ENCODE results near the gene CEP41. TPM values are rescaled to one million over a fixed set of nuclear protein-coding genes. Genes with fewer than 3 reads are reported as not detected.

The CEP41 gene
- total RNA-seq, 1 experiment from 2014 or later, result 7.1 TPM

GRCh38 chr7:130346177-130346905, 94.5 kb downstream of the CEP41 start:
- ChIA-PET POLR2A (interaction anchor here (0.5 kb wide), 1 partner anchor 10 kb away, joined by 3 read pairs; no protein-coding TSS in a partner anchor), CTCF (interaction anchor here (1.5 kb wide), 1 partner anchor 35 kb away, joined by 4 read pairs; no protein-coding TSS in a partner anchor)
- H3K36me3 Mint-ChIP-seq, result no peaks in the 10 kb centered on the region
- H3K27ac Mint-ChIP-seq, result no peak overlapping the region
- ATAC-seq (no peak), DNase-seq (ENCODE audit: low spot score) (no peak)
- H3K27me3 Mint-ChIP-seq (ENCODE audit: low read depth), result no peaks in the 10 kb centered on the region; the same call in 1 of the 2 replicates
- TF ChIP-seq SMAD3 (CRISPR knock-in tag; IDR thresholded peaks at IDR 0.05; ENCODE audit: borderline replicate concordance), result no peak
- TF ChIP-seq JAZF1 (CRISPR knock-in tag; IDR thresholded peaks at IDR 0.05), result no peak
- TF ChIP-seq, protein P1, sequence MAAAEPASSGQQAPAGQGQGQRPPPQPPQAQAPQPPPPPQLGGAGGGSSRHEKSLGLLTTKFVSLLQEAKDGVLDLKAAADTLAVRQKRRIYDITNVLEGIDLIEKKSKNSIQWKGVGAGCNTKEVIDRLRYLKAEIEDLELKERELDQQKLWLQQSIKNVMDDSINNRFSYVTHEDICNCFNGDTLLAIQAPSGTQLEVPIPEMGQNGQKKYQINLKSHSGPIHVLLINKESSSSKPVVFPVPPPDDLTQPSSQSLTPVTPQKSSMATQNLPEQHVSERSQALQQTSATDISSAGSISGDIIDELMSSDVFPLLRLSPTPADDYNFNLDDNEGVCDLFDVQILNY (CRISPR knock-in tag; IDR thresholded peaks at IDR 0.05), result no peak
- TF ChIP-seq ATF1 (CRISPR knock-in tag; IDR thresholded peaks at IDR 0.05), result no peak
- H3K4me3 Mint-ChIP-seq, result no peak overlapping the region
- H3K9me3 Mint-ChIP-seq, result no peaks in the 10 kb centered on the region
- peaks cover 31% of the 10 kb centered on the region for H3K4me1 Mint-ChIP-seq

DNA sequence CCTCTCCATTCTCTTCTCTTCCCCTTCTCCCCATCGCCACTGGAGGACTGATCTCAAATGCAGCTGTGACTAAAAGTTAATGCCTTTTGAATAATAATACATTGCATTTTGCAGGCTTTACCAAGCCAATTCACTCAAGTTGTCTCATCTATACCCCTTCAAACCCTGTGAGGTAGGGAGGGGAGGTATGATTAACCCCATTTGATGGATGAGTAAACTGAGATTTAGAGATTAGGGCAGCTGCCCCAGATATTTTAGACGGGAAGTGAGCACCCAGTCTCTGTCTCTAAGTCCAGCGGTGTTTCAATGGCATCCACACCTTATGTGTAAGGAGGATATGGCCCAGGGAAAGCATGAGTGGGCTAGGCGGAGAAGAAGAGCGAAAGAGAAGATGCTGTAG, 95.1 kb downstream of the CEP41 start:
- H3K4me1 Mint-ChIP-seq, result peaks cover 25% of the 10 kb centered on the region
- ATAC-seq (no peak), DNase-seq (ENCODE audit: low spot score) (no peak)
- no peaks in the 10 kb centered on the region for H3K9me3 Mint-ChIP-seq
- no peaks in the 10 kb centered on the region; the same call in 1 of the 2 replicates for H3K27me3 Mint-ChIP-seq (ENCODE audit: low read depth)
- ChIA-PET POLR2A (interaction anchor here (0.5 kb wide), 1 partner anchor 10 kb away, joined by 3 read pairs; no protein-coding TSS in a partner anchor), CTCF (interaction anchor here (0.6 to 1.5 kb wide), 2 partner anchors 36 to 72 kb away, joined by 3 to 4 read pairs; no protein-coding TSS in a partner anchor)
- no peaks in the 10 kb centered on the region for H3K36me3 Mint-ChIP-seq
- TF ChIP-seq SP1 (CRISPR knock-in tag; conservative IDR thresholded peaks at IDR 0.05), result no peak
- TF ChIP-seq GTF2I (CRISPR knock-in tag; conservative IDR thresholded peaks at IDR 0.05), result peak; percentile 73; the same call in 1 of the 2 replicates
- H3K27ac Mint-ChIP-seq, result no peak overlapping the region
- H3K4me3 Mint-ChIP-seq, result peak overlapping the region; percentile 16; the same call in 1 of the 2 replicates

GRCh38 chr7:130345136-130345535, 95.7 kb downstream of the CEP41 start:
- Mint-ChIP-seq H3K4me3 (peak overlapping the region; percentile 16; the same call in 1 of the 2 replicates), H3K27me3 (ENCODE audit: low read depth) (no peaks in the 10 kb centered on the region; the same call in 1 of the 2 replicates), H3K9me3 (no peaks in the 10 kb centered on the region), H3K36me3 (no peaks in the 10 kb centered on the region), H3K4me1 (peaks cover 21% of the 10 kb centered on the region), H3K27ac (no peak overlapping the region)
- DNase-seq (ENCODE audit: low spot score) (no peak), ATAC-seq (peak; percentile 46)
- POLR2A ChIA-PET, result no interaction called here
- CTCF ChIA-PET, result interaction anchor here (0.6 to 1.5 kb wide), 2 partner anchors 37 to 72 kb away, joined by 3 to 4 read pairs; no protein-coding TSS in a partner anchor
- TF ChIP-seq ZNF138 (CRISPR knock-in tag; conservative IDR thresholded peaks at IDR 0.05) (no peak), ZNF671 (CRISPR knock-in tag; IDR thresholded peaks at IDR 0.05) (no peak), ELF4 (CRISPR knock-in tag; IDR thresholded peaks at IDR 0.05; ENCODE audit: low read depth) (no peak), HMGA2 (CRISPR knock-in tag; IDR thresholded peaks at IDR 0.05) (no peak), ETV6 (CRISPR knock-in tag; IDR thresholded peaks at IDR 0.05) (no peak; the same call in 1 of the 2 replicates), TEAD4 (CRISPR knock-in tag; IDR thresholded peaks at IDR 0.05) (no peak), NR3C1 (CRISPR knock-in tag; conservative IDR thresholded peaks at IDR 0.05; ENCODE audit: low read depth) (no peak), ATF6 (CRISPR knock-in tag; IDR thresholded peaks at IDR 0.05) (no peak), E2F1 (CRISPR knock-in tag; IDR thresholded peaks at IDR 0.05) (no peak), TEAD1 (CRISPR knock-in tag; IDR thresholded peaks at IDR 0.05) (no peak), NFYB (CRISPR knock-in tag; conservative IDR thresholded peaks at IDR 0.05; ENCODE audit: low read depth) (no peak), CREB1 (CRISPR knock-in tag; IDR thresholded peaks at IDR 0.05) (no peak)
- TF ChIP-seq, protein P2, sequence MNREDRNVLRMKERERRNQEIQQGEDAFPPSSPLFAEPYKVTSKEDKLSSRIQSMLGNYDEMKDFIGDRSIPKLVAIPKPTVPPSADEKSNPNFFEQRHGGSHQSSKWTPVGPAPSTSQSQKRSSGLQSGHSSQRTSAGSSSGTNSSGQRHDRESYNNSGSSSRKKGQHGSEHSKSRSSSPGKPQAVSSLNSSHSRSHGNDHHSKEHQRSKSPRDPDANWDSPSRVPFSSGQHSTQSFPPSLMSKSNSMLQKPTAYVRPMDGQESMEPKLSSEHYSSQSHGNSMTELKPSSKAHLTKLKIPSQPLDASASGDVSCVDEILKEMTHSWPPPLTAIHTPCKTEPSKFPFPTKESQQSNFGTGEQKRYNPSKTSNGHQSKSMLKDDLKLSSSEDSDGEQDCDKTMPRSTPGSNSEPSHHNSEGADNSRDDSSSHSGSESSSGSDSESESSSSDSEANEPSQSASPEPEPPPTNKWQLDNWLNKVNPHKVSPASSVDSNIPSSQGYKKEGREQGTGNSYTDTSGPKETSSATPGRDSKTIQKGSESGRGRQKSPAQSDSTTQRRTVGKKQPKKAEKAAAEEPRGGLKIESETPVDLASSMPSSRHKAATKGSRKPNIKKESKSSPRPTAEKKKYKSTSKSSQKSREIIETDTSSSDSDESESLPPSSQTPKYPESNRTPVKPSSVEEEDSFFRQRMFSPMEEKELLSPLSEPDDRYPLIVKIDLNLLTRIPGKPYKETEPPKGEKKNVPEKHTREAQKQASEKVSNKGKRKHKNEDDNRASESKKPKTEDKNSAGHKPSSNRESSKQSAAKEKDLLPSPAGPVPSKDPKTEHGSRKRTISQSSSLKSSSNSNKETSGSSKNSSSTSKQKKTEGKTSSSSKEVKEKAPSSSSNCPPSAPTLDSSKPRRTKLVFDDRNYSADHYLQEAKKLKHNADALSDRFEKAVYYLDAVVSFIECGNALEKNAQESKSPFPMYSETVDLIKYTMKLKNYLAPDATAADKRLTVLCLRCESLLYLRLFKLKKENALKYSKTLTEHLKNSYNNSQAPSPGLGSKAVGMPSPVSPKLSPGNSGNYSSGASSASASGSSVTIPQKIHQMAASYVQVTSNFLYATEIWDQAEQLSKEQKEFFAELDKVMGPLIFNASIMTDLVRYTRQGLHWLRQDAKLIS (CRISPR knock-in tag; IDR thresholded peaks at IDR 0.05; ENCODE audit: borderline replicate concordance), result no peak
- TF ChIP-seq, protein P3, sequence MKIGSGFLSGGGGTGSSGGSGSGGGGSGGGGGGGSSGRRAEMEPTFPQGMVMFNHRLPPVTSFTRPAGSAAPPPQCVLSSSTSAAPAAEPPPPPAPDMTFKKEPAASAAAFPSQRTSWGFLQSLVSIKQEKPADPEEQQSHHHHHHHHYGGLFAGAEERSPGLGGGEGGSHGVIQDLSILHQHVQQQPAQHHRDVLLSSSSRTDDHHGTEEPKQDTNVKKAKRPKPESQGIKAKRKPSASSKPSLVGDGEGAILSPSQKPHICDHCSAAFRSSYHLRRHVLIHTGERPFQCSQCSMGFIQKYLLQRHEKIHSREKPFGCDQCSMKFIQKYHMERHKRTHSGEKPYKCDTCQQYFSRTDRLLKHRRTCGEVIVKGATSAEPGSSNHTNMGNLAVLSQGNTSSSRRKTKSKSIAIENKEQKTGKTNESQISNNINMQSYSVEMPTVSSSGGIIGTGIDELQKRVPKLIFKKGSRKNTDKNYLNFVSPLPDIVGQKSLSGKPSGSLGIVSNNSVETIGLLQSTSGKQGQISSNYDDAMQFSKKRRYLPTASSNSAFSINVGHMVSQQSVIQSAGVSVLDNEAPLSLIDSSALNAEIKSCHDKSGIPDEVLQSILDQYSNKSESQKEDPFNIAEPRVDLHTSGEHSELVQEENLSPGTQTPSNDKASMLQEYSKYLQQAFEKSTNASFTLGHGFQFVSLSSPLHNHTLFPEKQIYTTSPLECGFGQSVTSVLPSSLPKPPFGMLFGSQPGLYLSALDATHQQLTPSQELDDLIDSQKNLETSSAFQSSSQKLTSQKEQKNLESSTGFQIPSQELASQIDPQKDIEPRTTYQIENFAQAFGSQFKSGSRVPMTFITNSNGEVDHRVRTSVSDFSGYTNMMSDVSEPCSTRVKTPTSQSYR (CRISPR knock-in tag; IDR thresholded peaks at IDR 0.05), result no peak
- TF ChIP-seq, protein P4, sequence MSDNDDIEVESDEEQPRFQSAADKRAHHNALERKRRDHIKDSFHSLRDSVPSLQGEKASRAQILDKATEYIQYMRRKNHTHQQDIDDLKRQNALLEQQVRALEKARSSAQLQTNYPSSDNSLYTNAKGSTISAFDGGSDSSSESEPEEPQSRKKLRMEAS (CRISPR knock-in tag; IDR thresholded peaks at IDR 0.05), result no peak
